Mammary epithelial cell (primary cell): ENCODE results near the gene IFI16.

Experiments used
- EZH2 ChIP-seq: IDR thresholded peaks from 2 replicates; pipeline ENCODE4 v1.6.1; 2012; ENCODE audit warnings: low read length, inconsistent platforms, borderline replicate concordance
- TF ChIP-seq, protein P1 (sequence below), 2 donors: IDR thresholded peaks in 1 of 2; conservative IDR thresholded peaks in 1 of 2; 2 replicates each; pipeline ENCODE4 v1.5.1; 2011 to 2012; ENCODE audit warnings: inconsistent platforms in 2 of 2, low read length in 2 of 2, mild to moderate bottlenecking in 2 of 2, control low read depth in 1 of 2, low read depth in 1 of 2; ENCODE audit not compliant: insufficient read depth in 1 of 2; ENCODE audit errors: extremely low read depth in 1 of 2

DNA sequence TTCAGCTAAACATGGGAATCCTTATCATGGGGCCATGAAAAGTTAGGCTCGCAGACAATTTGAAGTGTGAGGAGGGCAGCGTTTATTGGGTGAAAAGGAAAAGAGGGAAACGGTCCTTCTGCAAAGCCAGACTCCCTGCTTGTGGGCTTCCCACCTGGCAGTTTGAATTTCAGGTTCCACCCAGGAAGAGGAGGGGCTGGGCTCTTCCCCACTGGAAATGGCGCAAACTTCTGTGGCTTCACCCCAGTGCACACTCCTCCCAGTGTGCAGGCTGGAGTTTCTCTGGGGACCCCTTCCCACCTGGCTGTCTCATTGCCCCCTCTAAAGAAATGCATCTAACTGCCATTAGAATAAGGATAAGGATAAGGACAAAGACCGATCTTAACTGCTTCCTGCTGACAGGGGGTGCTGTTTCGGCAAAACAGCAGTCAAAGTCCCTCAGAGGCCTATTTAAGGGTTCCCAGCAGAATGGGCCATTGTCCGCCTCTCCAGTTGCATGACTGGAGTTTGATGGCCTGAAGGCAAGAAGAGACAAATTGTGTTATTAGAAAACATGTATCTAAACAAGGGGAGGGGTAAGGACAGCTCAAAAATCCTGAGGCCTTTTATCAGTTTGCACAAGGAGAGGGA lies 46.5 kb downstream of the IFI16 start:
- TF ChIP-seq, protein P1, sequence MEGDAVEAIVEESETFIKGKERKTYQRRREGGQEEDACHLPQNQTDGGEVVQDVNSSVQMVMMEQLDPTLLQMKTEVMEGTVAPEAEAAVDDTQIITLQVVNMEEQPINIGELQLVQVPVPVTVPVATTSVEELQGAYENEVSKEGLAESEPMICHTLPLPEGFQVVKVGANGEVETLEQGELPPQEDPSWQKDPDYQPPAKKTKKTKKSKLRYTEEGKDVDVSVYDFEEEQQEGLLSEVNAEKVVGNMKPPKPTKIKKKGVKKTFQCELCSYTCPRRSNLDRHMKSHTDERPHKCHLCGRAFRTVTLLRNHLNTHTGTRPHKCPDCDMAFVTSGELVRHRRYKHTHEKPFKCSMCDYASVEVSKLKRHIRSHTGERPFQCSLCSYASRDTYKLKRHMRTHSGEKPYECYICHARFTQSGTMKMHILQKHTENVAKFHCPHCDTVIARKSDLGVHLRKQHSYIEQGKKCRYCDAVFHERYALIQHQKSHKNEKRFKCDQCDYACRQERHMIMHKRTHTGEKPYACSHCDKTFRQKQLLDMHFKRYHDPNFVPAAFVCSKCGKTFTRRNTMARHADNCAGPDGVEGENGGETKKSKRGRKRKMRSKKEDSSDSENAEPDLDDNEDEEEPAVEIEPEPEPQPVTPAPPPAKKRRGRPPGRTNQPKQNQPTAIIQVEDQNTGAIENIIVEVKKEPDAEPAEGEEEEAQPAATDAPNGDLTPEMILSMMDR (conservative IDR thresholded peaks at IDR 0.05 in 1 of 2, IDR thresholded peaks at IDR 0.05 in 1 of 2; ENCODE audit: extremely low read depth in 1 of 2, insufficient read depth in 1 of 2, low read depth in 1 of 2, low read length in 2 of 2), result no peak
- TF ChIP-seq EZH2, result no peak
